ENCODE measurements around the gene ANO2.

ANO2 gene

DNA sequence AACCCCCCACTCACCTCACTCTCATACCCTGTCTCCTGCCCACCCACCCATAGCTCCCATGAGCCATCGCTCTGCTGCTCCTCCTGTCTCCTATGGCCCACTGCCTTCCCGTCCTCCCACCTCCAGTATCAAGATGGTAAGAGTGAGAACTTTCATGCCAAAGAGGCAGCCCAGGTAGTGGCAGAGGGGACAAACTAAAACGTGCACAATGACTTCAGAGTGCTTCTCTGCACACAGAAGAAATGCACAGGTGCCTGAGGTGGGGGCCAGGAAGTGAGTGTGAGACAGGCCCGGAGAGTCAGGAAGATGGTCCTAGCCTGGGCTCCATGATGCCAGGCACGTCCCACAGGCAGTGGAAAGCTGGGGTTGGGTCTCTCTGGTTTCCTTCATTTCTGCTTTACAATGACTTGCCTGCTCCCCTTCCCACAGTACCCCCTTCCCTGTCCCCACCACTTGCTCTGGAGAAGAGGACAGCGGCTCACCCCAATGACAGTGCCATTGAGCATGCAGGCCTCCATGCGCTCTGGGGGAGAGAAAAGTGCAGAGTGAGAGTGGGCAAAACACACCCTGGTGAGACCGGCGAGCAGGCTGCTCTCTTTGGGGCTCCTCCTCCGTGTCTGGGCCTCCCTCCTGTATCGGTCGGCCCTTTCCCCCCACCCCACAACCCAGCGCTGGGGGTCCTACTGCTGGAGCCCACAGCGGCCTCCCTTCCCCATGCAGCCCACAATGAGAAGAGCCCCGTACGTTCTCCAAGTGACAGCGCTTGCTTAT, 22.8 kb upstream of the ANO2 start:
- H3K4me3 ChIP-seq (ENCODE audit: low read depth, low read length): no peak overlapping the region
- no peak for TF ChIP-seq POLR2A (IDR thresholded peaks at IDR 0.05; ENCODE audit: extremely low read depth, insufficient read length)
- no peak for TF ChIP-seq MYC (IDR thresholded peaks at IDR 0.05; ENCODE audit: low read depth, low read length)
- TF ChIP-seq, protein P1, sequence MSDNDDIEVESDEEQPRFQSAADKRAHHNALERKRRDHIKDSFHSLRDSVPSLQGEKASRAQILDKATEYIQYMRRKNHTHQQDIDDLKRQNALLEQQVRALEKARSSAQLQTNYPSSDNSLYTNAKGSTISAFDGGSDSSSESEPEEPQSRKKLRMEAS (IDR thresholded peaks at IDR 0.05; ENCODE audit: low read depth, low read length): no peak
- TF ChIP-seq, protein P2, sequence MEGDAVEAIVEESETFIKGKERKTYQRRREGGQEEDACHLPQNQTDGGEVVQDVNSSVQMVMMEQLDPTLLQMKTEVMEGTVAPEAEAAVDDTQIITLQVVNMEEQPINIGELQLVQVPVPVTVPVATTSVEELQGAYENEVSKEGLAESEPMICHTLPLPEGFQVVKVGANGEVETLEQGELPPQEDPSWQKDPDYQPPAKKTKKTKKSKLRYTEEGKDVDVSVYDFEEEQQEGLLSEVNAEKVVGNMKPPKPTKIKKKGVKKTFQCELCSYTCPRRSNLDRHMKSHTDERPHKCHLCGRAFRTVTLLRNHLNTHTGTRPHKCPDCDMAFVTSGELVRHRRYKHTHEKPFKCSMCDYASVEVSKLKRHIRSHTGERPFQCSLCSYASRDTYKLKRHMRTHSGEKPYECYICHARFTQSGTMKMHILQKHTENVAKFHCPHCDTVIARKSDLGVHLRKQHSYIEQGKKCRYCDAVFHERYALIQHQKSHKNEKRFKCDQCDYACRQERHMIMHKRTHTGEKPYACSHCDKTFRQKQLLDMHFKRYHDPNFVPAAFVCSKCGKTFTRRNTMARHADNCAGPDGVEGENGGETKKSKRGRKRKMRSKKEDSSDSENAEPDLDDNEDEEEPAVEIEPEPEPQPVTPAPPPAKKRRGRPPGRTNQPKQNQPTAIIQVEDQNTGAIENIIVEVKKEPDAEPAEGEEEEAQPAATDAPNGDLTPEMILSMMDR (IDR thresholded peaks at IDR 0.05; ENCODE audit: low read depth, low read length): no peak
- DNase-seq (ENCODE audit: low read depth): no peak

DNA sequence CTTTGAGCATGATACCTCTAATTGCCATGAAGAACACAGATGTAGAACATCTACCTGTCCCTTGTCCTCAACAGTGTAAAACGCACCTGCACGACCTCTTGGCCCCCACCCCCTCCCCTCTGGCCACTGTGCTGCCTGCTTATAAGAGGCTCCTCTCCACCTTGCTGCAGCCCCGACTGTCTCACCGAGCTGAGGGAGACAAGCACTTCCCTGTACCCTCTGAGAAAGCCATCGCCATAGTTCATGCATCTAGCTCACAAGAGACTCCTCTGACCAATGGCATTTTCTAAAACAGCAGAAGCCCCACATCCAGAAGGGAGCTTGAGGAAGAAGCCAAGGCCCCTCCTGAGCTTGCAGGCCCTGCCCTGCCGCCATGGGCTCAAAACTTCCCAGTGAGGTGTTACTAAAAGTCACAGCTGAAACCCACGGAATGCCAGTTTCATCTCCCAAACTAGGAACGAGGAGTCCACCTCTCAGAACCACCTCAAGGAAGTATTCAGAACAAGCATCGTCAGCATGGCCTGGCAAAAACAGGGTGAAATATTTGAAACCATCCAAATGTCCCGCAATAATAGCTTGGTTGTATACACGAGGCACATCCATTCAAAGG, 21.5 kb upstream of the ANO2 start:
- no peak overlapping the region for H3K4me3 ChIP-seq (ENCODE audit: low read depth, low read length)
- no peak for DNase-seq (ENCODE audit: low read depth)
- TF ChIP-seq, protein P2 (IDR thresholded peaks at IDR 0.05; ENCODE audit: low read depth, low read length): no peak
- TF ChIP-seq POLR2A (IDR thresholded peaks at IDR 0.05; ENCODE audit: extremely low read depth, insufficient read length) (no peak), MYC (IDR thresholded peaks at IDR 0.05; ENCODE audit: low read depth, low read length) (no peak)
- TF ChIP-seq, protein P1 (IDR thresholded peaks at IDR 0.05; ENCODE audit: low read depth, low read length): no peak

DNA sequence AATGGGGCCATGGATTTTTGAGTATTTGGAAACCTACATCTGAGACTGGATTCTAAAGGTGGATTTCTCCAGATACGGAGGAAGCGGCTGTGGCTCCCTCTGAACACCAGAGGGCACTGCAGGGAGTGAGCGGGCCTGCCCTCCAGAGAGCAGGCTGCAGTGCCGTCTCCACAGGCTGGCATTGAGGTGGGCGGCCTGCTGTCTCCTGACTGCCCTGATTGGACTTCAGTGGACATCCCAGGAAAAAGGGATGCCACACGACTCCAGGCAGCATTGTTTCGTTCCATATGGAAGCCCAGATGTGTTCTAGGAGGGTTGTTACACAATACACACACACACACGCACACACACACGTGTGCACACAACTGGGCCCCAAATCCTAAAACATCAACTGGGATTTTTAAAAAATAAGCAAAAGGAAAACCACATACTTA, 20.9 kb upstream of the ANO2 start:
- TF ChIP-seq MYC (IDR thresholded peaks at IDR 0.05; ENCODE audit: low read depth, low read length): no peak
- TF ChIP-seq, protein P2 (IDR thresholded peaks at IDR 0.05; ENCODE audit: low read depth, low read length): peak; percentile 82
- no peak overlapping the region for H3K4me3 ChIP-seq (ENCODE audit: low read depth, low read length)
- DNase-seq (ENCODE audit: low read depth): peak; percentile 43

DNA sequence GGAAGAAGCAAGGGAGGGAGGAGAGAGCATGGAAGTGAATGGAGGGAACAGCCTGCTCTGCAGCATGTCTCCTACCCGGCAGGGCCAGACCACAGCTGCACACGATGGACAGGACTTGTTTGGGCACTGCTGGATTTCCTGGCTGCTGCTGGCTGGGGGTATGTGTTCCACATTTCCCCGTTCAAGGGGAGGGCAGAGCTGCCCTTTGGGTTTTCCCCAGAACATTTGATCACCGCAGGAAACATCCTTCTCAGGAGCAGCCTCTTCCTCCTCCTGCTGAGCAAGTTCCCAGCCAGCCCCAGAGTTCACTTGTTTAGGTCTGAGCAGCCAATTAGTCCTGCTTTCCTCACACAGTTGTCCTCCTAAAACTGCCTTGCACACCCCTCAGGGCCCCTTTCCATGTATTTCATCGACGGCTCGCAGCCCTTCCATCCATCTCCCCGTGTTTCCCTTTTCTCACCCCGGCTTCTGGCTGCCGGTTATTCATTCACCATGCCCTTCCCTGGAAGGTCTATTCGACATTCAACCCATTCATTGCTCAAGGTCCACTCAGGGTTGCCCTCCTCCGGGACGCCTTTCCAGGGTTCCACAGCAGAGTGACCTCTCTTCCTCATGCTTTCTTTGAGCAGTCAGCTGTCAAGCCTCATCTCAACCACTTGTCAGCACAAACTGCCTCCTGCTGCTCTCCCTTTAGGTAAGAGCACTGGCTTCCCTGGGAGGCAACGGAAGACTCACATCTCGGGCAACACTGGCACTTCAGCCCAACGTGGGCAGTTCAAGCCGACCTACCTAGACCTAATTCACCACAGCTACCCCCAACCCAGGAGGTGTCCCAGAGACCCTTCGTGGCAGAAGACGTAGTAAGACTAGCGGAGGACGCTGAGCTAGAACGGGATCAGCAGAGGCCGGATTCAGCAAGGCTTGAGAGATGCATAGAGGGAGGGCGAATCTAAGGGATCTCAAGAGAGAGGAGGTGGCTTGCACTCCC, 20.1 kb upstream of the ANO2 start:
- TF ChIP-seq MYC (IDR thresholded peaks at IDR 0.05; ENCODE audit: low read depth, low read length): no peak
- TF ChIP-seq, protein P2 (IDR thresholded peaks at IDR 0.05; ENCODE audit: low read depth, low read length): no peak
- TF ChIP-seq POLR2A (IDR thresholded peaks at IDR 0.05; ENCODE audit: extremely low read depth, insufficient read length): no peak
- TF ChIP-seq, protein P1 (IDR thresholded peaks at IDR 0.05; ENCODE audit: low read depth, low read length): no peak
- DNase-seq (ENCODE audit: low read depth): no peak
- H3K4me3 ChIP-seq (ENCODE audit: low read depth, low read length): no peak overlapping the region

DNA sequence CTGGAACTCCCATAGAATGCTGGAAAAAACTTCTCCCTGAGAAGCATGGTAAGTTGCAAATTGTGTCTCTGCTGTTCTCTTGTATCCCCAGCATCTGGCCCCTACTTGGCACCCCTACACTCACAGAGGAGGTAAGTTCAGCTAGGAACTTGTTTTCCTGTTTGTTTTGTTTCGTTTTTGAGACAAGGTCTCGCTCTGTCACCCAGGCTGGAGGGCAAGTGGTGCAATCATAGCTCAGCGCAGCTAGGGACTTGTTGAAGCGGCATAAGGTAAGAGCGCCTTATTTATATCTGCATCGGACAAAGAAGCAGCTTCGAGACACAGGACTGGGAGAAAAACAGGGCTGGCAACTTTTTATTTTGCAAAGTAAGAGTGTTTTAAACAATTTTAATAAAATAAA, 18.5 kb upstream of the ANO2 start:
- TF ChIP-seq POLR2A (IDR thresholded peaks at IDR 0.05; ENCODE audit: extremely low read depth, insufficient read length) (no peak), MYC (IDR thresholded peaks at IDR 0.05; ENCODE audit: low read depth, low read length) (no peak)
- TF ChIP-seq, protein P1 (IDR thresholded peaks at IDR 0.05; ENCODE audit: low read depth, low read length): no peak
- TF ChIP-seq, protein P2 (IDR thresholded peaks at IDR 0.05; ENCODE audit: low read depth, low read length): no peak
- no peak overlapping the region for H3K4me3 ChIP-seq (ENCODE audit: low read depth, low read length)
- DNase-seq (ENCODE audit: low read depth): no peak

All from NB4 (cell line).